ENCODE data around the gene ATP8A1. TPM values are rescaled to one million over a fixed set of nuclear protein-coding genes. Genes with fewer than 3 reads are reported as not detected.

The ATP8A1 gene
- total and polyA plus RNA-seq, 8 donors, result 21.5 to 60.9 (median 36.6) TPM

DNA sequence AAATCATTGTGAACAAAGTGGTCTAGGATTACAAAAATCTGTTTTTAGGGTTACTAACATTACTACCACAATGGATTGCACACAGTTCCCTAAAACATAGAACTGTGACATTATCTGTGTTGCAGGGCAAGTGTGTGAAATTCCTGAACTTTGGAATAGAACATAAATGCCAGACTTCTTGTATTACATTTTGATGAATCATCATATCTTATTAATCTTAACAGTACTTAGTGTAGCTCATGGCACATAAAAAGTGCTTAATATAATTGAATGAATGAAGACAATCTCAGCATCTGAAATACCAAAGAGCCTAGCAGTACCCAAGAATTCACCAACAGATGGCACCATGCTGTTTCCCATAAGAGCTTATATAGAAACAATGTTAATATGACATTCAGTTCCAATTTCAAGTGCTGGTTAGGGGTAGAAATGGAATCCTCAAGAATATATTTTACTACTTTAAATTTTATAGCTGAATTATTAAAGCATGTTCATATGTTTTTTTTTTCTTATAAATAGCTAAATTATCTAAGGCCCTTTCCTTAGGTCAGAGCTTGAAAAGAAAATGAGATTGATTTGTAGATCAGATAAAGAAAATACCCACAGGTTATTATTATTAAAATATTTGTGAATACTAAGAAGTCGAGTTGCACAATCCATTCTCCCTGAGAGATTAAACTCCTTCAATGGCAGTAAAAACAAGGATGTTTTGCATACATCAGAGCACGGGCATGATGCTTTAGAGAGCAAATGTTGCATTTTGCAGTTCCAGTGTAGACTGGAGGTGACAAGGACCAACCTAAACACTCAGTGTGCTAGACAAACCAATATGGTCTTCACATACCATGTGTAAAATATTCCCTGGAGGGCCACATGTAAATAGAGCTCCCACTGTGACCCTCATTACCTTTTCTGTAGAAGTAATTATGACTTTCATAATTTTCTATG, 285.3 kb downstream of the ATP8A1 start:
- DNase-seq (peak in 2 of 4 donors; percentile 54 to 69), ATAC-seq (peak; percentile 76)
- intact Hi-C loops (cut with DNase I), result loop anchor here in 1 of 2 donors (5.0 kb wide), 1 partner anchor 151 kb away; no protein-coding TSS in a partner anchor
- Histone ChIP-seq H3K4me1 (no peaks in the 10 kb centered on the region), H3K27ac (no peak overlapping the region), H3K27me3 (no peaks in the 10 kb centered on the region), H3K4me3 (no peak overlapping the region), H3K36me3 (no peaks in the 10 kb centered on the region), H3K9me3 (no peaks in the 10 kb centered on the region)
- TF ChIP-seq, protein P1, sequence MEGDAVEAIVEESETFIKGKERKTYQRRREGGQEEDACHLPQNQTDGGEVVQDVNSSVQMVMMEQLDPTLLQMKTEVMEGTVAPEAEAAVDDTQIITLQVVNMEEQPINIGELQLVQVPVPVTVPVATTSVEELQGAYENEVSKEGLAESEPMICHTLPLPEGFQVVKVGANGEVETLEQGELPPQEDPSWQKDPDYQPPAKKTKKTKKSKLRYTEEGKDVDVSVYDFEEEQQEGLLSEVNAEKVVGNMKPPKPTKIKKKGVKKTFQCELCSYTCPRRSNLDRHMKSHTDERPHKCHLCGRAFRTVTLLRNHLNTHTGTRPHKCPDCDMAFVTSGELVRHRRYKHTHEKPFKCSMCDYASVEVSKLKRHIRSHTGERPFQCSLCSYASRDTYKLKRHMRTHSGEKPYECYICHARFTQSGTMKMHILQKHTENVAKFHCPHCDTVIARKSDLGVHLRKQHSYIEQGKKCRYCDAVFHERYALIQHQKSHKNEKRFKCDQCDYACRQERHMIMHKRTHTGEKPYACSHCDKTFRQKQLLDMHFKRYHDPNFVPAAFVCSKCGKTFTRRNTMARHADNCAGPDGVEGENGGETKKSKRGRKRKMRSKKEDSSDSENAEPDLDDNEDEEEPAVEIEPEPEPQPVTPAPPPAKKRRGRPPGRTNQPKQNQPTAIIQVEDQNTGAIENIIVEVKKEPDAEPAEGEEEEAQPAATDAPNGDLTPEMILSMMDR (IDR thresholded peaks at IDR 0.05), result peak in 1 of 2 donors; percentile 30

DNA sequence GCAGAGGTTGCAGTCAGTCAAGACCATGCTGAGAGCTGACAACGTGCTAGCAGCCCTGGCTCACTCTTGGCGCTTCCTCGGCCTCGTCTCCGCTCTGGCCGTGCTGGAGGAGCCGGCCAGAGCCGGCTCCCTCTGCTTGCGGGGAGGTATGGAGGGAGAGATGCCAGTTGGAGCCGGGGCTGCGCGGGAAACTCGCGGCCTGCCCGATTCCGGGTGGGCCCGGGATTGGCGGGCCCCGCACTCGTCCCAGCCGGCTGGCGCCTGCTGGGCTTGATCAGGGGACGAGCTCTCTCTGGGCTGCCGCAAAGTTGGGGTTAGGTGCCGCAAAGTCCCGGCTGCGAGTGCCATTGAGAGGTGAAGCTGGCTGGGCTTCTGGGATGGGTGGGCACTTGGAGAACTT, 287.4 kb downstream of the ATP8A1 start:
- no peak overlapping the region for H3K27ac ChIP-seq
- no peaks in the 10 kb centered on the region for H3K36me3 ChIP-seq
- no peaks in the 10 kb centered on the region for H3K4me1 ChIP-seq
- DNase-seq, result peak in 1 of 4 donors; percentile 62
- H3K9me3 ChIP-seq, result no peaks in the 10 kb centered on the region
- intact Hi-C loops (cut with DNase I), result no loop called here
- H3K4me3 ChIP-seq, result no peak overlapping the region
- TF ChIP-seq, protein P1 (IDR thresholded peaks at IDR 0.05), result no peak
- ATAC-seq, result no peak
- no peaks in the 10 kb centered on the region for H3K27me3 ChIP-seq

DNA sequence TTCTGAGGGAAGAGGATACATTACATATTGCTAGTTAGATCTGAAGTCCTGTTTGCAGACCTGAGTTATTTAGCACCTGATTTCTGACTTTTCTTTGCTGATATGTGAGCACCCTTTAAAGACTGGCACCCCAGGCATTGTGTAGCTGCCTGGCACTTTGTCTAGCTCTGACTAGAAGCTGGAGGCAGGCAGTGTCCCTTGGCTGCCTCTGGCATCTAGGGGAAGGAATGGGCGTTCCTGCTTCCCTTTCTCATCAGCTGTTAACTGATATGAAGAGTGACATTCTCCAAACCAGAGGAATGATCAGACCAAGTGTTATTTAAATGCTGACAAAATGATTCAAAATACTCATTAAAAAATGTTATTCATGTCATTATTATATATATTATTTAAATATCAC, 289.9 kb downstream of the ATP8A1 start:
- no peaks in the 10 kb centered on the region for H3K36me3 ChIP-seq
- no peaks in the 10 kb centered on the region for H3K27me3 ChIP-seq
- DNase-seq (no peak), ATAC-seq (no peak)
- intact Hi-C loops (cut with DNase I), result no loop called here
- no peak overlapping the region for H3K4me3 ChIP-seq
- TF ChIP-seq, protein P1 (IDR thresholded peaks at IDR 0.05), result no peak
- H3K27ac ChIP-seq, result no peak overlapping the region
- no peaks in the 10 kb centered on the region for H3K9me3 ChIP-seq
- H3K4me1 ChIP-seq, result no peaks in the 10 kb centered on the region

DNA sequence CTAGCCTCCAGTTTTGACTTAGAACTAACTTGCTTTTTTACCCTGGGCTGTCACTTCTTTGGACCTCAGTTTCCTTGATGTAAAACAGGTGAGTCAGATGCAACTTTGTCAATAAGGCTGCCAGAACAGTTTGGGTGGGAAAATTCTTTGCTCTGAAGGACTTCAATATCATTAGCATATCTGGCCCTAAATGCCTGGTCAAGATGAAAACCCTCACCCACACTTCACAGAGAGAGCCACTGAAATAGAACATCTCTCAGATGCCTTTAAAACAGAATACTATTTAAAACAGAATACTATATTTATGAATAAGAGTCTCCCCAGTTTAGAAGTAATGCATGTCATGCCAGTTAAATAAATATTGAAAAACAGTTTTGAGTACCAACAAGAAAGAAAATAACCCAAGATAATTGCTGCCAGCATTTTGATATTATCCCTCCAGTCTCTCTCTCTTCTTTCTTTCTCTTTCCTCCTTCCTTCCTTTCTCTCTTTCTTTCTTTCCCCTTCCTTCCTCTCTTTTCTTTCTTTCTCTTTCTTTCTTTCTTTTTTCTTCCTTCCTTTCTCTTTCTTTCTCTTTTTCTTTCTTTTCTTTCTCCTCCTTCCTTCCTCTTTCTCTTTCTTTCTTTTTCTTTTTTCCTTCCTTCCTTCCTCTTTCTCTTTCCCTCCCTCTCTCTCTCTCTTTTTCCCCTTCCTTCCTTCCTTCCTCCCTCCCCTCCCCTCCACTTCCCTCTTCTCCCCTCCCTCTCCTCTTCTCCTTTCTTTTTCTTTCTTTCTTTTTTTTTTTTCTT, 292.4 kb downstream of the ATP8A1 start:
- TF ChIP-seq, protein P1 (IDR thresholded peaks at IDR 0.05), result no peak
- no peak overlapping the region for H3K4me3 ChIP-seq
- intact Hi-C loops (cut with DNase I), result no loop called here

DNA sequence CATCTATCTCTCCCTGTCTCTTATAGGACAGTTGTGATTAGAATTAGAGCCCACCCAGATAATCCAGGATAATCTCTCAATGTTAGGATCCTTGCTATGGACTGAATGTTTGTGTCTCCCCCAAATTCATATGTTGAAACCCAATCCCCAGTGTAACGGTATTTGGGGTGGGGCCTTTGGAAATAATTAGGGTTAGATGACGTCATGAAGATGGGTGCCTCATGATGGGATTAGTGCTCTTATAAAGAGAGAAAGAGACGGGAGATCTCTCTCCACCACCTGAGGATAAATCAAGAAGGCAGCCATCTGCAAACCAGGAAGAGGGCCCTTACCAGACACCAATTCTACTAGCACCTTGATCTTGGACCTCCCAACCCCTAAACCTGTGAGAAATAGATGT, 293.3 kb downstream of the ATP8A1 start:
- H3K27ac ChIP-seq, result no peak overlapping the region
- no peaks in the 10 kb centered on the region for H3K27me3 ChIP-seq
- DNase-seq (no peak), ATAC-seq (no peak)
- TF ChIP-seq, protein P1 (IDR thresholded peaks at IDR 0.05), result no peak
- intact Hi-C loops (cut with DNase I), result no loop called here
- H3K4me1 ChIP-seq, result no peaks in the 10 kb centered on the region
- H3K4me3 ChIP-seq, result no peak overlapping the region
- H3K36me3 ChIP-seq, result no peaks in the 10 kb centered on the region
- H3K9me3 ChIP-seq, result no peaks in the 10 kb centered on the region

More for the DNA sequence above, 292.4 kb downstream of the ATP8A1 start:
- Histone ChIP-seq H3K36me3 (no peaks in the 10 kb centered on the region), H3K9me3 (no peaks in the 10 kb centered on the region), H3K4me1 (no peaks in the 10 kb centered on the region), H3K27ac (no peak overlapping the region), H3K27me3 (no peaks in the 10 kb centered on the region)
- DNase-seq, result no peak
- no peak for ATAC-seq
